ENCODE results near the gene RNASE11. TPM values are rescaled to one million over a fixed set of nuclear protein-coding genes. Genes with fewer than 3 reads are reported as not detected.
"Not testable (repeated sequence)": the region's sequence is repeated elsewhere in the genome, so short reads cannot be mapped to it uniquely, and the experiment has no call there.

The RNASE11 gene
- polyA plus RNA-seq, 1 experiment: not detected

GRCh38 chr14:20578784-20579502, 8.9 kb downstream of the RNASE11 start:
- CTCF ChIA-PET: no interaction called here
- POLR2A ChIA-PET: no interaction called here
- no peak for TF ChIP-seq CTCF (IDR thresholded peaks at IDR 0.05; ENCODE audit: low read depth, low read length)
- no peak for DNase-seq (ENCODE audit: low read depth, low spot score)
- Histone ChIP-seq H3K27ac (ENCODE audit: low read depth, low read length) (no peak overlapping the region), H3K9me3 (ENCODE audit: control insufficient read depth, insufficient read depth, low read length) (no peaks in the 10 kb centered on the region), H3K4me3 (ENCODE audit: low read depth, low read length) (no peak overlapping the region), H3K27me3 (ENCODE audit: control insufficient read depth, insufficient read depth, low read length) (peaks cover 2% of the 10 kb centered on the region)

GRCh38 chr14:20578325-20578724, 9.5 kb downstream of the RNASE11 start:
- no peak overlapping the region for H3K27ac ChIP-seq (ENCODE audit: low read depth, low read length)
- H3K9me3 ChIP-seq (ENCODE audit: control insufficient read depth, insufficient read depth, low read length): no peaks in the 10 kb centered on the region
- CTCF ChIA-PET: no interaction called here
- H3K27me3 ChIP-seq (ENCODE audit: control insufficient read depth, insufficient read depth, low read length): peaks cover 2% of the 10 kb centered on the region
- H3K4me3 ChIP-seq (ENCODE audit: low read depth, low read length): no peak overlapping the region
- no peak for DNase-seq (ENCODE audit: low read depth, low spot score)
- no peak for TF ChIP-seq CTCF (IDR thresholded peaks at IDR 0.05; ENCODE audit: low read depth, low read length)
- POLR2A ChIA-PET: no interaction called here

- POLR2A ChIA-PET; CTCF ChIA-PET; DNase-seq (ENCODE audit: low read depth, low spot score); H3K27me3 ChIP-seq (ENCODE audit: control insufficient read depth, insufficient read depth, low read length); H3K9me3 ChIP-seq (ENCODE audit: control insufficient read depth, insufficient read depth, low read length); H3K4me3 ChIP-seq (ENCODE audit: low read depth, low read length); H3K27ac ChIP-seq (ENCODE audit: low read depth, low read length): not testable (repeated sequence)
These were observed 15.3 kb downstream of the RNASE11 start for GRCh38 chr14:20572382-20572990.

GRCh38 chr14:20570720-20571119, 17.1 kb downstream of the RNASE11 start:
- H3K27me3 ChIP-seq (ENCODE audit: control insufficient read depth, insufficient read depth, low read length); POLR2A ChIA-PET; DNase-seq (ENCODE audit: low read depth, low spot score); H3K27ac ChIP-seq (ENCODE audit: low read depth, low read length); CTCF ChIA-PET; H3K9me3 ChIP-seq (ENCODE audit: control insufficient read depth, insufficient read depth, low read length); H3K4me3 ChIP-seq (ENCODE audit: low read depth, low read length): not testable (repeated sequence)

GRCh38 chr14:20569865-20570264, 17.9 kb downstream of the RNASE11 start:
- DNase-seq (ENCODE audit: low read depth, low spot score); H3K27ac ChIP-seq (ENCODE audit: low read depth, low read length); POLR2A ChIA-PET; CTCF ChIA-PET; H3K4me3 ChIP-seq (ENCODE audit: low read depth, low read length); H3K9me3 ChIP-seq (ENCODE audit: control insufficient read depth, insufficient read depth, low read length); H3K27me3 ChIP-seq (ENCODE audit: control insufficient read depth, insufficient read depth, low read length): not testable (repeated sequence)

GRCh38 chr14:20569066-20569465, 18.7 kb downstream of the RNASE11 start:
- ChIA-PET CTCF (no interaction called here), POLR2A (no interaction called here)
- Histone ChIP-seq H3K27me3 (ENCODE audit: control insufficient read depth, insufficient read depth, low read length) (no peaks in the 10 kb centered on the region), H3K27ac (ENCODE audit: low read depth, low read length) (no peak overlapping the region), H3K4me3 (ENCODE audit: low read depth, low read length) (no peak overlapping the region), H3K9me3 (ENCODE audit: control insufficient read depth, insufficient read depth, low read length) (no peaks in the 10 kb centered on the region)
- TF ChIP-seq CTCF (IDR thresholded peaks at IDR 0.05; ENCODE audit: low read depth, low read length): no peak
- no peak for DNase-seq (ENCODE audit: low read depth, low spot score)

Data from AG04450 (cell line).